H9 (cell line): Measurements from ENCODE around the gene RXRB. TPM values are rescaled to one million over a fixed set of nuclear protein-coding genes. Genes with fewer than 3 reads are reported as not detected.

ENCODE experiments used
- DNase-seq: peaks from one replicate; pipeline ENCODE4 v3.0.0-alpha.2; 2017
- H2AFZ ChIP-seq: one replicate; pipeline ENCODE4 v1.6.1; 2013; ENCODE audit warnings: mild to moderate bottlenecking, low read length, control low read depth, moderate library complexity
- H2AK5ac ChIP-seq: 2 replicates; pipeline ENCODE4 v1.6.1; 2013; ENCODE audit warnings: low read length, control low read depth, mixed read lengths; ENCODE audit not compliant: insufficient read length
- H2BK120ac ChIP-seq: one replicate; pipeline ENCODE4 v1.6.1; 2013; ENCODE audit warnings: low read depth, mild to moderate bottlenecking, low read length, control low read depth, inconsistent platforms; ENCODE audit not compliant: poor library complexity, severe bottlenecking
- H2BK12ac ChIP-seq: 2 replicates; pipeline ENCODE4 v1.6.1; 2013; ENCODE audit warnings: low read length, control low read depth, mixed read lengths, low read depth; ENCODE audit not compliant: insufficient read length
- H2BK15ac ChIP-seq: 2 replicates; pipeline ENCODE4 v1.6.1; 2013; ENCODE audit warnings: low read depth, low read length, control low read depth
- H2BK20ac ChIP-seq: one replicate; pipeline ENCODE4 v1.6.1; 2013; ENCODE audit warnings: low read depth, mild to moderate bottlenecking, low read length, control low read depth, inconsistent platforms; ENCODE audit not compliant: poor library complexity, severe bottlenecking
- H2BK5ac ChIP-seq: 2 replicates; pipeline ENCODE4 v1.6.1; 2013; ENCODE audit warnings: low read length, control low read depth, mixed read lengths; ENCODE audit not compliant: insufficient read length
- H3K14ac ChIP-seq: 2 replicates; pipeline ENCODE4 v1.6.1; 2013; ENCODE audit warnings: low read length, control low read depth; ENCODE audit not compliant: insufficient read depth
- H3K18ac ChIP-seq: 2 replicates; pipeline ENCODE4 v1.6.1; 2013; ENCODE audit warnings: low read depth, mild to moderate bottlenecking, mixed read lengths, low read length, control low read depth; ENCODE audit not compliant: insufficient read length
- H3K23ac ChIP-seq: 2 replicates; pipeline ENCODE4 v1.6.1; 2013; ENCODE audit warnings: low read length, control low read depth, mixed read lengths, low read depth; ENCODE audit not compliant: insufficient read length
- H3K23me2 ChIP-seq: 2 replicates; pipeline ENCODE4 v1.6.1; 2013; ENCODE audit warnings: low read depth, mild to moderate bottlenecking, mixed read lengths, low read length, control low read depth; ENCODE audit not compliant: insufficient read length, poor library complexity, severe bottlenecking
- H3K27ac ChIP-seq: 2 replicates; pipeline ENCODE4 v1.5.1; 2013; ENCODE audit warnings: low read length, control low read depth, mixed read lengths, low read depth; ENCODE audit not compliant: insufficient read length
- H3K27me3 ChIP-seq: 2 replicates; pipeline ENCODE4 v1.6.1; 2013; ENCODE audit warnings: low read length, control low read depth, inconsistent platforms; ENCODE audit not compliant: insufficient read depth
- H3K4ac ChIP-seq: 2 replicates; pipeline ENCODE4 v1.6.1; 2013; ENCODE audit warnings: low read depth, mild to moderate bottlenecking, control low read depth, inconsistent platforms, low read length, moderate library complexity
- H3K4me1 ChIP-seq: 2 replicates; pipeline ENCODE4 v1.6.1; 2013; ENCODE audit warnings: low read length, control low read depth, inconsistent platforms; ENCODE audit not compliant: insufficient read depth
- H3K4me2 ChIP-seq: 2 replicates; pipeline ENCODE4 v1.6.1; 2013; ENCODE audit warnings: low read length, control low read depth, mixed read lengths; ENCODE audit not compliant: insufficient read length, insufficient read depth
- H3K56ac ChIP-seq: 2 replicates; pipeline ENCODE4 v1.6.1; 2013; ENCODE audit warnings: low read depth, mild to moderate bottlenecking, mixed read lengths, low read length, control low read depth; ENCODE audit not compliant: insufficient read length
- H3K79me1 ChIP-seq: 2 replicates; pipeline ENCODE4 v1.6.1; 2013; ENCODE audit warnings: low read depth, mild to moderate bottlenecking, moderate library complexity, low read length, control low read depth, inconsistent platforms; ENCODE audit not compliant: insufficient read depth, poor library complexity, severe bottlenecking
- H3K79me2 ChIP-seq: 2 replicates; pipeline ENCODE4 v1.6.1; 2013; ENCODE audit warnings: low read length, control low read depth, inconsistent platforms; ENCODE audit not compliant: insufficient read depth
- H3K9ac ChIP-seq: 2 replicates; pipeline ENCODE4 v1.6.1; 2013; ENCODE audit warnings: low read length, control low read depth, mixed read lengths; ENCODE audit not compliant: insufficient read length; ENCODE audit errors: extremely low read depth
- H3K9me3 ChIP-seq: one replicate; pipeline ENCODE4 v1.6.1; 2013; ENCODE audit warnings: low read depth, low read length, inconsistent platforms; ENCODE audit not compliant: control insufficient read depth
- H3T11ph ChIP-seq: one replicate; pipeline ENCODE4 v1.6.1; 2013; ENCODE audit warnings: mild to moderate bottlenecking, low read length, control low read depth, inconsistent platforms
- H4K20me1 ChIP-seq: one replicate; pipeline ENCODE4 v1.6.1; 2013; ENCODE audit not compliant: control insufficient read depth, insufficient read length, insufficient read depth
- H4K5ac ChIP-seq: 2 replicates; pipeline ENCODE4 v1.6.1; 2013; ENCODE audit warnings: low read depth, mild to moderate bottlenecking, mixed read lengths, low read length, control low read depth; ENCODE audit not compliant: insufficient read length
- H4K8ac ChIP-seq: replicated peaks from 2 replicates; pipeline ENCODE4 v1.6.1; 2013; ENCODE audit warnings: low read length, control low read depth, mixed read lengths, low read depth; ENCODE audit not compliant: insufficient read length
- H4K91ac ChIP-seq: 2 replicates; pipeline ENCODE4 v1.6.1; 2013; ENCODE audit warnings: low read depth, mild to moderate bottlenecking, moderate library complexity, mixed read lengths, low read length, control low read depth; ENCODE audit not compliant: insufficient read length
- H3K27ac Mint-ChIP-seq, 3 experiments: 2 replicates in 2 of 3; 3 replicates in 1 of 3; pipeline ENCODE4 v1.8.0; 2020 to 2021; ENCODE audit warnings: mixed read lengths in 3 of 3, mild to moderate bottlenecking in 1 of 3, moderate library complexity in 1 of 3
- H3K27me3 Mint-ChIP-seq: 2 replicates; pipeline ENCODE4 v1.8.0; 2021; ENCODE audit warnings: low read depth, mild to moderate bottlenecking, moderate library complexity, mixed read lengths
- H3K36me3 Mint-ChIP-seq, 3 experiments: 2 replicates in 2 of 3; 3 replicates in 1 of 3; pipeline ENCODE4 v1.8.0; 2020 to 2021; ENCODE audit warnings: low read depth in 3 of 3, mixed read lengths in 3 of 3; ENCODE audit not compliant: insufficient read depth in 1 of 3
- H3K4me1 Mint-ChIP-seq, 2 experiments: 2 replicates each; pipeline ENCODE4 v1.8.0; 2020; ENCODE audit warnings: mixed read lengths in 2 of 2
- H3K4me3 Mint-ChIP-seq, 2 experiments: 2 replicates in 1 of 2; 3 replicates in 1 of 2; pipeline ENCODE4 v1.8.0; 2020 to 2021; ENCODE audit warnings: mild to moderate bottlenecking in 2 of 2, mixed read lengths in 2 of 2, moderate library complexity in 1 of 2
- H3K9me3 Mint-ChIP-seq, 2 experiments: 2 replicates in 1 of 2; 3 replicates in 1 of 2; pipeline ENCODE4 v1.8.0; 2020; ENCODE audit warnings: mild to moderate bottlenecking in 2 of 2, mixed read lengths in 2 of 2, moderate library complexity in 1 of 2
- CTCF ChIP-seq: fragments of 200-600 bp; sonication (generic); conservative IDR thresholded peaks from 3 replicates; pipeline ENCODE4 v1.8.0; 2021; ENCODE audit warnings: antibody characterized with exemption, mild to moderate bottlenecking
- WGBS: extraction: QIAGEN DNeasy Blood & Tissue Kit; methylation state at CpG from one replicate; pipeline ENCODE4 v1.1.7; 2013; ENCODE audit warnings: missing lambda C conversion rate, low lambda C conversion rate, mixed read lengths; ENCODE audit not compliant: insufficient read length; ENCODE audit errors: extremely low coverage; 5-methylcytosine and 5-hydroxymethylcytosine counted together
- total RNA-seq: library from RNA; stranded (reverse); gene quantifications from 2 replicates; pipeline ENCODE4 v1.2.1, GENCODE V29; 2021

Gene RXRB
- total RNA-seq, 1 experiment from 2014 or later = 14.8 TPM

- Histone ChIP-seq H3K23me2 (peaks cover 1% of the 10 kb centered on the region), H2AK5ac (no peak overlapping the region), H3K23ac (no peak overlapping the region), H2BK12ac (no peak overlapping the region), H3K9me3 (no peaks in the 10 kb centered on the region), H2BK15ac (no peak overlapping the region), H2BK20ac (no peak overlapping the region), H3K27ac (no peak overlapping the region), H3K9ac (no peak overlapping the region), H3K79me1 (no peaks in the 10 kb centered on the region), H3K79me2 (no peaks in the 10 kb centered on the region), H3K4ac (no peak overlapping the region), H3K4me2 (no peak overlapping the region), H2BK5ac (no peak overlapping the region), H2AFZ (no peak overlapping the region), H3T11ph (no peak overlapping the region), H3K4me1 (no peaks in the 10 kb centered on the region; the same call in 1 of the 2 replicates), H4K8ac (no peak overlapping the region), H4K5ac (no peak overlapping the region), H3K18ac (no peak overlapping the region), H3K27me3 (no peaks in the 10 kb centered on the region), H4K20me1 (no peaks in the 10 kb centered on the region), H3K14ac (no peak overlapping the region), H4K91ac (no peak overlapping the region), H3K56ac (no peak overlapping the region), H2BK120ac (no peak overlapping the region)
- DNase-seq = no peak
- Mint-ChIP-seq H3K4me3 (no peak overlapping the region), H3K27ac (peak overlapping the region in 1 of 3 experiments; percentile 5; a peak in 1 of 7 replicates), H3K4me1 (peaks cover 7 to 12% of the 10 kb centered on the region in 2 experiments), H3K27me3 (peaks cover 25% of the 10 kb centered on the region), H3K9me3 (peaks cover 12 to 14% of the 10 kb centered on the region in 2 experiments), H3K36me3 (peaks cover 4 to 10% (median 10%) of the 10 kb centered on the region in 3 experiments; a peak in 6 of 7 replicates)
- no peak for TF ChIP-seq CTCF
- no CpG with 5 or more reads among the region's 6 CpGs for WGBS
These were observed 43.9 kb downstream of the RXRB start for GRCh38 chr6:33156561-33156960.
